A549 (cell line): ENCODE measurements around the gene IDUA. TPM values are rescaled to one million over a fixed set of nuclear protein-coding genes. Genes with fewer than 3 reads are reported as not detected.

Experiments
- ATAC-seq, 2 experiments: fragments of 200-7000 bp in 1 of 2; fragments of >200 bp in 1 of 2; cut with Nextera tagmentation in 1 of 2; cut with Tn5 transposase in 1 of 2; 3 replicates each; pipeline versions ENCODE4 v1.8.0 to v1.9.1; 2018 to 2020; ENCODE audit warnings: mild to moderate bottlenecking in 1 of 2, moderate library complexity in 1 of 2
- CTCF ChIA-PET: fragments of 300-600 bp; sonication (Branson Sonifier 250); formaldehyde crosslinking; extraction: SDS; loops from one replicate; lab custom pipeline; 2021; ENCODE audit warnings: antibody characterized with exemption, inconsistent platforms; lab: Yijun Ruan, JAX
- POLR2A ChIA-PET: fragments of 350-600 bp; formaldehyde crosslinking; extraction: SDS; loops from one replicate; lab custom pipeline; 2021; ENCODE audit warnings: antibody characterized with exemption, inconsistent platforms; lab: Yijun Ruan, JAX
- DNase-seq, 2 experiments: peaks; one replicate each; pipeline versions ENCODE4 v3.0.0 to v3.0.0-alpha.2; 2011 to 2016; ENCODE audit warnings: low read depth in 1 of 2, low spot score in 1 of 2
- FAIRE-seq: peaks from 2 replicates; lab custom pipeline; 2011; peaks lifted over from hg19 to GRCh38; lab: Jason Lieb, UNC
- H3K27ac ChIP-seq, 2 experiments: fragments of >200 bp; sonication (Bioruptor Twin); formaldehyde crosslinking; 3 replicates each; pipeline ENCODE4 v1.5.1; 2016 to 2017
- H3K4me1 ChIP-seq: fragments of >200 bp; sonication (Bioruptor Twin); formaldehyde crosslinking; 3 replicates; pipeline ENCODE4 v1.6.1; 2016
- H3K4me2 ChIP-seq: fragments of >200 bp; sonication (Bioruptor Twin); formaldehyde crosslinking; 3 replicates; pipeline ENCODE4 v1.6.1; 2016
- H3K4me3 ChIP-seq: fragments of >200 bp; sonication (Bioruptor Twin); formaldehyde crosslinking; 3 replicates; pipeline ENCODE4 v1.5.1; 2016
- H3K9me3 ChIP-seq: fragments of >200 bp; sonication (Bioruptor Twin); formaldehyde crosslinking; 3 replicates; pipeline ENCODE4 v1.6.1; 2016
- CBX2 ChIP-seq: fragments of 200-600 bp; sonication (generic); IDR thresholded peaks from 2 replicates; pipeline ENCODE4 v1.6.1; 2016; ENCODE audit warnings: low read depth, mild to moderate bottlenecking, borderline replicate concordance
- CBX8 ChIP-seq: fragments of 200-600 bp; sonication (generic); IDR thresholded peaks from 2 replicates; pipeline ENCODE4 v1.6.1; 2016
- CEBPB ChIP-seq, 2 experiments: fragments of >200 bp in 1 of 2; sonication (Bioruptor Twin) in 1 of 2; formaldehyde crosslinking in 1 of 2; IDR thresholded peaks; 2 replicates each; pipeline ENCODE4 v1.6.1; 2012 to 2016
- CHD2 ChIP-seq: fragments of 150-350 bp; IDR thresholded peaks from 2 replicates; pipeline ENCODE4 v1.6.1; 2014; ENCODE audit warnings: low read length; ENCODE audit not compliant: partially characterized antibody
- EHF ChIP-seq: fragments of 250-450 bp; sonication (Bioruptor Pico); IDR thresholded peaks from 2 replicates; pipeline ENCODE4 v1.5.0; 2020; ENCODE audit warnings: mild to moderate bottlenecking
- ESRRA ChIP-seq: fragments of 150-350 bp; IDR thresholded peaks from 2 replicates; pipeline ENCODE4 v1.6.1; 2014; ENCODE audit warnings: mild to moderate bottlenecking, low read length, borderline replicate concordance
- GATA3 ChIP-seq: IDR thresholded peaks from 2 replicates; pipeline ENCODE4 v1.6.1; 2012; ENCODE audit warnings: borderline replicate concordance
- JUNB ChIP-seq: fragments of >200 bp; sonication (Bioruptor Twin); formaldehyde crosslinking; IDR thresholded peaks from 2 replicates; pipeline ENCODE4 v1.6.1; 2016
- KDM1A ChIP-seq: fragments of 200-600 bp; sonication (generic); IDR thresholded peaks from 2 replicates; pipeline ENCODE4 v1.6.1; 2016; ENCODE audit warnings: low read depth, mild to moderate bottlenecking
- MAZ ChIP-seq: fragments of 150-350 bp; IDR thresholded peaks from 2 replicates; pipeline ENCODE4 v1.6.1; 2014; ENCODE audit warnings: antibody characterized with exemption, low read depth, low read length, borderline replicate concordance
- NFE2L2 ChIP-seq: fragments of 150-350 bp; conservative IDR thresholded peaks from 2 replicates; pipeline ENCODE4 v1.6.1; 2014; ENCODE audit warnings: low read length
- NPAS2 ChIP-seq: fragments of 250-450 bp; sonication (Bioruptor Pico); IDR thresholded peaks from 2 replicates; pipeline ENCODE4 v1.8.0; 2022; ENCODE audit warnings: mild to moderate bottlenecking, moderate library complexity, borderline replicate concordance
- NR3C1 ChIP-seq: fragments of >200 bp; sonication (Bioruptor Twin); formaldehyde crosslinking; IDR thresholded peaks from 3 replicates; pipeline ENCODE4 v1.6.1; 2017
- PHF8 ChIP-seq: fragments of 200-600 bp; sonication (generic); IDR thresholded peaks from 2 replicates; pipeline ENCODE4 v1.6.1; 2016; ENCODE audit warnings: low read depth, mild to moderate bottlenecking, antibody characterized with exemption, moderate library complexity, borderline replicate concordance
- POLR2AphosphoS2 ChIP-seq: conservative IDR thresholded peaks from 2 replicates; pipeline ENCODE4 v1.6.1; 2012; ENCODE audit warnings: low read length, improper control_type of control experiment, inconsistent platforms
- RARB ChIP-seq: fragments of 250-450 bp; sonication (Bioruptor Pico); IDR thresholded peaks from 2 replicates; pipeline ENCODE4 v1.8.0; 2021; ENCODE audit warnings: mild to moderate bottlenecking, moderate library complexity
- RCOR1 ChIP-seq: fragments of 150-350 bp; IDR thresholded peaks from 2 replicates; pipeline ENCODE4 v1.6.1; 2014; ENCODE audit warnings: antibody characterized with exemption, low read length, low read depth
- SMC3 ChIP-seq: fragments of >200 bp; sonication (Bioruptor Twin); formaldehyde crosslinking; IDR thresholded peaks from 3 replicates; pipeline ENCODE4 v1.6.1; 2018; ENCODE audit warnings: inconsistent platforms
- SREBF2 ChIP-seq: fragments of 450-650 bp; IDR thresholded peaks from 2 replicates; pipeline ENCODE4 v1.6.1; 2014; ENCODE audit warnings: mild to moderate bottlenecking, moderate library complexity
- ZSCAN20 ChIP-seq: fragments of 250-450 bp; sonication (Bioruptor Pico); IDR thresholded peaks from 2 replicates; pipeline ENCODE4 v1.8.0; 2022; ENCODE audit warnings: mild to moderate bottlenecking, moderate library complexity
- WGBS: methylation state at CpG from one replicate; pipeline ENCODE4 v1.1.6; 2017; ENCODE audit errors: missing lambda C conversion rate; 5-methylcytosine and 5-hydroxymethylcytosine counted together
- polyA plus RNA-seq, 4 experiments: library from polyadenylated mRNA; depleted of rRNA in 3 of 4; stranded (reverse); fragments of >200 nt; fragmentation: RNase III in 1 of 4; extraction: RNeasy Plus Mini Kit Qiagen cat#74134 plus additional on column Dnase treatment in 1 of 4; gene quantifications; 2 replicates in 3 of 4; 3 replicates in 1 of 4; pipeline ENCODE4 v1.2.3, GENCODE V29; 2011 to 2017
- TF ChIP-seq, protein P1 (sequence below): IDR thresholded peaks from 2 replicates; pipeline ENCODE4 v1.6.1; 2012
- TF ChIP-seq, protein P2 (sequence below): IDR thresholded peaks from 2 replicates; pipeline ENCODE4 v1.6.1; 2012; ENCODE audit warnings: low read depth, borderline replicate concordance
- TF ChIP-seq, protein P3 (sequence below): fragments of 450-650 bp; IDR thresholded peaks from 2 replicates; pipeline ENCODE4 v1.6.1; 2014; ENCODE audit warnings: antibody characterized with exemption
- TF ChIP-seq, protein P4 (sequence below): fragments of 150-350 bp; IDR thresholded peaks from 2 replicates; pipeline ENCODE4 v1.6.1; 2014; ENCODE audit warnings: low read depth, mild to moderate bottlenecking, low read length
- TF ChIP-seq, protein P5 (sequence below): IDR thresholded peaks from 2 replicates; pipeline ENCODE4 v1.6.1; 2012

Gene IDUA
- polyA plus RNA-seq, 2 of the 4 experiments (the other 2 are of a cell fraction) = 3.1 to 19.4 TPM

DNA sequence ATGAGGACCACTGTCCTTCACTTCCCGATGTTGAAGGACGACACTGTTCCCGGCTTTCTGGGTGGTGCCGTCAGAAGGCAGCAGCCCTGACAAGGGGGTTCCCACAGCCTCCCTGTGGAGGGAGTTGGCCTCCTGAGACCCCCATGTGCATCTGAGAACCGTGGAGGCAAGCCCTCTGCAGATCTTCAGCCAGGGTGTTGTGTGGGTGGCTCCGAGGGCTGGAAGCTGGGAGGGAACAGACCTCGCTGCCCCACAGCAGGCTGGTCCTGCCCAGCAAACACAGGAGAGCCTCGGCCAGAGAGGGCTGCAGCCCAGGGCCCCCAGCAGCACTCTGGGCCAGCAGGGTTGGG, 29.6 kb upstream of the IDUA start:
- ATAC-seq (no peak), DNase-seq (no peak), FAIRE-seq (no peak)
- Histone ChIP-seq H3K4me2 (no peak overlapping the region), H3K4me1 (no peaks in the 10 kb centered on the region), H3K27ac (no peak overlapping the region), H3K9me3 (no peaks in the 10 kb centered on the region), H3K4me3 (no peak overlapping the region)
- POLR2A ChIA-PET = no interaction called here
- CTCF ChIA-PET = no interaction called here
- 49% methylated on average over 2 of the region's 8 CpGs for WGBS
- no peak for TF ChIP-seq CEBPB (IDR thresholded peaks at IDR 0.05)
- TF ChIP-seq, protein P1, sequence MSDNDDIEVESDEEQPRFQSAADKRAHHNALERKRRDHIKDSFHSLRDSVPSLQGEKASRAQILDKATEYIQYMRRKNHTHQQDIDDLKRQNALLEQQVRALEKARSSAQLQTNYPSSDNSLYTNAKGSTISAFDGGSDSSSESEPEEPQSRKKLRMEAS = no peak
- TF ChIP-seq, protein P2, sequence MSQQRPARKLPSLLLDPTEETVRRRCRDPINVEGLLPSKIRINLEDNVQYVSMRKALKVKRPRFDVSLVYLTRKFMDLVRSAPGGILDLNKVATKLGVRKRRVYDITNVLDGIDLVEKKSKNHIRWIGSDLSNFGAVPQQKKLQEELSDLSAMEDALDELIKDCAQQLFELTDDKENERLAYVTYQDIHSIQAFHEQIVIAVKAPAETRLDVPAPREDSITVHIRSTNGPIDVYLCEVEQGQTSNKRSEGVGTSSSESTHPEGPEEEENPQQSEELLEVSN = no peak
- no peak for TF ChIP-seq KDM1A
- TF ChIP-seq CHD2 = no peak
- TF ChIP-seq GATA3 = no peak
- TF ChIP-seq, protein P3, sequence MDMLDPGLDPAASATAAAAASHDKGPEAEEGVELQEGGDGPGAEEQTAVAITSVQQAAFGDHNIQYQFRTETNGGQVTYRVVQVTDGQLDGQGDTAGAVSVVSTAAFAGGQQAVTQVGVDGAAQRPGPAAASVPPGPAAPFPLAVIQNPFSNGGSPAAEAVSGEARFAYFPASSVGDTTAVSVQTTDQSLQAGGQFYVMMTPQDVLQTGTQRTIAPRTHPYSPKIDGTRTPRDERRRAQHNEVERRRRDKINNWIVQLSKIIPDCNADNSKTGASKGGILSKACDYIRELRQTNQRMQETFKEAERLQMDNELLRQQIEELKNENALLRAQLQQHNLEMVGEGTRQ = no peak
- no peak for TF ChIP-seq RCOR1
- no peak for TF ChIP-seq JUNB
- TF ChIP-seq, protein P4, sequence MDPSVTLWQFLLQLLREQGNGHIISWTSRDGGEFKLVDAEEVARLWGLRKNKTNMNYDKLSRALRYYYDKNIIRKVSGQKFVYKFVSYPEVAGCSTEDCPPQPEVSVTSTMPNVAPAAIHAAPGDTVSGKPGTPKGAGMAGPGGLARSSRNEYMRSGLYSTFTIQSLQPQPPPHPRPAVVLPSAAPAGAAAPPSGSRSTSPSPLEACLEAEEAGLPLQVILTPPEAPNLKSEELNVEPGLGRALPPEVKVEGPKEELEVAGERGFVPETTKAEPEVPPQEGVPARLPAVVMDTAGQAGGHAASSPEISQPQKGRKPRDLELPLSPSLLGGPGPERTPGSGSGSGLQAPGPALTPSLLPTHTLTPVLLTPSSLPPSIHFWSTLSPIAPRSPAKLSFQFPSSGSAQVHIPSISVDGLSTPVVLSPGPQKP = no peak
- TF ChIP-seq RARB (CRISPR knock-in tag) = no peak
- TF ChIP-seq CBX8 = no peak
- no peak for TF ChIP-seq CBX2
- TF ChIP-seq NPAS2 (CRISPR knock-in tag) = no peak
- no peak for TF ChIP-seq PHF8
- TF ChIP-seq NR3C1 = no peak
- no peak for TF ChIP-seq EHF (CRISPR knock-in tag)
- TF ChIP-seq POLR2AphosphoS2 = no peak
- no peak for TF ChIP-seq SMC3

DNA sequence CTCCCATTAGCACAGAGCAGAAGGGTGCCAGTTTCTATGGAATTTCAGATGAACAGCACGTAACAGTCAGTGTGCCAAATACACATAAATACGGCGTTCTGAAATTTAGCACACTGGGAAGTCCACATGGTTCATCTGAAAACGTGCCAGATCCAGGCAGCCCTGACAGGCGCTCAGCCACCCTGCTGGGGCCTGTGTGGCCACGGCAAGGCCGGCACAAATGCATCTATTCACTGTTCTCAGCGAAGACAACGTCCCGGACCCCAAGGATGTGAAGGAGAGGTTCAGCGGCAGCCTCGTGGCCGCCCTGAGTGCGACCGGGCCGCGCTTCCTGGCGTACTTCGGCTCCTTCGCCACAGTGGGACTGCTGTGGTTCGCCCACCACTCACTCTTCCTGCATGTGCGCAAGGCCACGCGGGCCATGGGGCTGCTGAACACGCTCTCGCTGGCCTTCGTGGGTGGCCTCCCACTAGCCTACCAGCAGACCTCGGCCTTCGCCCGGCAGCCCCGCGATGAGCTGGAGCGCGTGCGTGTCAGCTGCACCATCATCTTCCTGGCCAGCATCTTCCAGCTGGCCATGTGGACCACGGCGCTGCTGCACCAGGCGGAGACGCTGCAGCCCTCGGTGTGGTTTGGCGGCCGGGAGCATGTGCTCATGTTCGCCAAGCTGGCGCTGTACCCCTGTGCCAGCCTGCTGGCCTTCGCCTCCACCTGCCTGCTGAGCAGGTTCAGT, 29.1 kb upstream of the IDUA start:
- FAIRE-seq = no peak
- WGBS = 95% methylated on average over 33 of the region's 45 CpGs
- no peak for TF ChIP-seq NFE2L2
- TF ChIP-seq PHF8 = no peak
- Histone ChIP-seq H3K4me2 (no peak overlapping the region), H3K4me3 (no peak overlapping the region), H3K27ac (no peak overlapping the region), H3K4me1 (no peaks in the 10 kb centered on the region), H3K9me3 (no peaks in the 10 kb centered on the region)
- DNase-seq = no peak
- no peak for ATAC-seq
- POLR2A ChIA-PET = no interaction called here
- CTCF ChIA-PET = no interaction called here

DNA sequence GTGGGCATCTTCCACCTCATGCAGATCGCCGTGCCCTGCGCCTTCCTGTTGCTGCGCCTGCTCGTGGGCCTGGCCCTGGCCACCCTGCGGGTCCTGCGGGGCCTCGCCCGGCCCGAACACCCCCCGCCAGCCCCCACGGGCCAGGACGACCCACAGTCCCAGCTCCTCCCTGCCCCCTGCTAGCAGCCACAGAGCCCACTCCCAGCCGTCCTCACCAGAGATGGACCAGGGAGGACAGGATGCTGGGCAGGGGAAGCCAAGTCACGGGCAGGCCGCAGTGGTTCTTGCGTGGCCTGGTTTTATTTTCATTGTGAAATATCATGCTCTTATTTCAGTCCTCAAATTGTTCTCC, 28.6 kb upstream of the IDUA start:
- Histone ChIP-seq H3K27ac (no peak overlapping the region), H3K4me2 (no peak overlapping the region), H3K9me3 (no peaks in the 10 kb centered on the region)
- POLR2A ChIA-PET = no interaction called here
- no peak for DNase-seq
- CTCF ChIA-PET = no interaction called here
- TF ChIP-seq SREBF2 = no peak
- TF ChIP-seq MAZ = no peak
- no peak for TF ChIP-seq ZSCAN20
- no peak for TF ChIP-seq ESRRA
- TF ChIP-seq, protein P5, sequence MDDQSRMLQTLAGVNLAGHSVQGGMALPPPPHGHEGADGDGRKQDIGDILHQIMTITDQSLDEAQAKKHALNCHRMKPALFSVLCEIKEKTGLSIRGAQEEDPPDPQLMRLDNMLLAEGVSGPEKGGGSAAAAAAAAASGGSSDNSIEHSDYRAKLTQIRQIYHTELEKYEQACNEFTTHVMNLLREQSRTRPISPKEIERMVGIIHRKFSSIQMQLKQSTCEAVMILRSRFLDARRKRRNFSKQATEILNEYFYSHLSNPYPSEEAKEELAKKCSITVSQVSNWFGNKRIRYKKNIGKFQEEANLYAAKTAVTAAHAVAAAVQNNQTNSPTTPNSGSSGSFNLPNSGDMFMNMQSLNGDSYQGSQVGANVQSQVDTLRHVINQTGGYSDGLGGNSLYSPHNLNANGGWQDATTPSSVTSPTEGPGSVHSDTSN = no peak
- TF ChIP-seq, all 56 proteins: peak for 0
- Histone ChIP-seq H3K4me3 (no peak overlapping the region), H3K4me1 (no peaks in the 10 kb centered on the region)
- WGBS = 93% methylated on average over 4 of the region's 17 CpGs
- FAIRE-seq = no peak
- ATAC-seq = no peak
